ENCODE results near the gene CDHR3.
"Not testable (repeated sequence)": the region's sequence is repeated elsewhere in the genome, so short reads cannot be mapped to it uniquely, and the experiment has no call there.

Gene CDHR3

DNA sequence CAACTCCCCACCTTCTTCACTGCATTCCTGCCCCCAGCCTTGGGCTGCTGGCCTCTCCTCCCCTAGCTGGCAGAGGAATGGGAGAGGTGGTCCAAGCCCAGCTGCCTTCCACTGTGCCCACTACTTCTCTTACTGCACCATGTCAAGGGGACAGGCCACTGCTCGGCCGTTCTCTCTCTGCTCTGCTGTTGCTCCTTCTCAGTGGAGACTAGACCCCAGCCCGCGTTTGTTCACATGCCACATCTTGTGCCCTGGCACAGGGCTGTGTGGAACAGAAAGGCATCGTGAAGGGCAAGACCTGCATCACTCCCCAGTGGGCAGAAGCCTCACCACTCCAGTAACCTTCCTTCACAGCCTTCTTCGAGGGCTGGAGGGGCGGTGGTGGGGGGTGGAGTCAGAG, 711 bp upstream of the CDHR3 start:
- in situ Hi-C loops (cut with MboI; ENCODE audit: low sequenced_read_pairs), result no loop called here

DNA sequence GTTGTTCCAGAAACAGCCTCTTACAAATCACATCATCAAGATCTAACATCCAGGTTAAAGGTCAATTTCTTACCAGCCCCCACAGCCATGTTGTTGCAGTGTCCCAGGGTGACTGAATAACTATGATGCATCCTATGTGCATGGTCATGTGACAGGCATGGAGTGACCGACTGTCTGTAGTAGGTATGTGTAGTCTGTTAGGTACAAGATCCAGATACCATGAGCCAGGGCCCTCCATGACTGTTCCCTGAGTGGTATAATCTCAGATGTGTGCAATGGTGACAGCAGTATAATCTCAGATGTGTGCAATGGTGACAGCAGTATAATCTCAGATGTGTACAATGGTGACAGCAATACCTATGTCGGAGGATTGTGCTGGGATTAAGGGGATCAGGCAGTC, 8.8 kb downstream of the CDHR3 start:
- in situ Hi-C loops (cut with MboI; ENCODE audit: low sequenced_read_pairs), result no loop called here

DNA sequence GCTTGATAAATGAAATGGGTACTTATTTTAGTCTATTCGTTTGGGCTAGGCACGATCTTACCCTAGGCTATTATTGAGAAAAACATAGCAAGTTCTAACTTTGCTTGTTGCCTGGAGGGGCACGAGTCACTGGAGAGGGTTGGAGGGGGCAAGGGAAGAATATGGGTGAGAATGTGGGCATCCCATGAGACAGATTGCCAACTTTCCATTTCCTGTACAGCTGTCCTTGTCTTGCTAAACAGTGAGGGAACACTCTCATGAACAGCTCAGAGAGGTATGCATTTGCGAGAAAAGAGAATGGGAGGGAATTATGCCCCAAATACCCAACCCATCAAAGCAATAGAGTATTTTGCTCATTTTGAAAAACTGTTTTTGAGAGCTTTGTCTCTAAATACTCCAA, 9.2 kb downstream of the CDHR3 start:
- in situ Hi-C loops (cut with MboI; ENCODE audit: low sequenced_read_pairs), result no loop called here

DNA sequence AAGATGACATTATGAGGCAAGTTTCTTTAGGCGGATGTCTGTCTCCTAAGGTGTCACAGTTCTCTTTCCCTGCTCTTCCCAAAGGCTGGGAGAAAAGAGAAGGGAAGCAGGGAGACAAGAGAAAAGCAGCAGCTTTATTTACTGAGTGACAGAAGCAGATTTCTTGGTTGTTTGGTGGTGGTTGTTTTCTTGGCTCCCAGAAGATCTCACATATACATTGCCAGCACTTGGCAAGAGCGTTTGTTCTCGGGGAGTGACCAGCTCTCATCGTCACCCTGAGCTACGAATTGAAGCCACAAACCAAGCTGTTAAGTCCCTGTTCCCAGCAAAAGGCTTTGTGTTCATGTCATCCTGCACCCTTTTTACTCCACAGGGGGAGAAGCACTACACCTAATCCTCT, 11.4 kb downstream of the CDHR3 start:
- in situ Hi-C loops (cut with MboI; ENCODE audit: low sequenced_read_pairs), result no loop called here

DNA sequence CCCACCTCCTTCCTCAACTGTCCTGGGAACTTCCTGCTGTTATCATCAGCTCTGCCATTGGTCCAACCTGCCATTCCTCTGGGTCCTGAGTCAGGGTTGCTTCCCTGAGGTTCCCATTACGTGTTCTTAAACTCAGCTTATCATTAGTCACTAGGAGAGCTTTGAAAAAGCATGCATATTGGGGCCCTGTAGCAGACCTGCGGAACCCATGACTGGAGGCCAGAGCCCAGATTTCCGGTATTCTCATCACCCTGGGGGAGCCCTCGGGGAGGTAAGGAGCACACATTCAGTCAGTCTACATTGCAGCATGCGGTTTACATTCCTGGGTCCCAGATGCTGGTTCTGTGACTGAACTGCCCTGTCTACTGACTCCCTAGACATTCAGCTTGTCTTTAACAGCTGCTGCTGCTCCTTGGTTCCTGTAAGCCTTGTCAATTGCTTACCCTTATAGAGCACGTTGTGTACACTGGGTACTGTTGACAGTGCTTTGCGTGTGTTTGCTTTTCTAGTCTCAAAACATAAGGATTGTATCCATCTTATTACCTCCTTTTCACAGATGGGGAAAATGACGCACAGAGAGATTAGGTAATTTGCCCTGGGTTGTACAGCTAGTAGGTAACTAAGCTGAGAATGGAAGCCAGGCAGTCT, 12.8 kb downstream of the CDHR3 start:
- in situ Hi-C loops (cut with MboI; ENCODE audit: low sequenced_read_pairs), result no loop called here

DNA sequence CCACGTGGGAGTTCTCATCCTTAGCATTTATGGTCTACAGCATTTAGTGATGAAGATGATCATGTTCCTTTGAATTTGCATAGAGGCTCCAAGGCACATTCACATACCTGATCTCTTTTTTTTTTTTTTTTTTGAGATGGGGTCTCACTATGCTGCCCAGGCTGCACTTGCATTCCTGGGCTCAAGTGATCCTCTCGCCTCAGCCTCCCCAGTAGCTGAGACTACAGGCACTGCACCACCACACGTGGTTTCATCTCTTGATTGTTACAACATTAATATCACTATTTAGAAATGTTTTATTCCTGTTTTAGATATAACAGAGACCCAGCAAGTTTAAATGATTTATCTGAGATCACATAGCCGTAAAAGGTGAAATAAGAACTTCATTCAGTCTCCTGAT, 13.8 kb downstream of the CDHR3 start:
- in situ Hi-C loops (cut with MboI; ENCODE audit: low sequenced_read_pairs), result no loop called here

DNA sequence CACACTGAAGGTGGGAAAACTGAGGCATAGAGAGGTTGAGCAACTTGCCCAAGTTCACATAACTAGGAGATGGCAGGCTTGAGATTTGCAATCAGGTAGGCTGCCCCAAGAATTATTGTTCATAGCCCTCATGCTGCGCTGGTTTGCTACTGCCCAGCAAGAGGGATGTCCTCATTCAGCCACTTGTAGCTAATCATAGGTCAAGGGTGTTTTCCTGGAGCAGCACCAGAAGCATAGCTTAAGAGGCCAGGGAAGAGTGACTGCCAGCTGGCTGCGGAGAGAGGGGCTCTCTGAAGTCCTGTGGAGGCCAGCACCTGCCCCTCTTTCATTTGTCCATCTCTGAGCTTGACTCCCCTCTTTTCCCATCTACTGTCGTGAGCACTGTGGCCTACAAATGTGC, 15.0 kb downstream of the CDHR3 start:
- in situ Hi-C loops (cut with MboI; ENCODE audit: low sequenced_read_pairs), result no loop called here

DNA sequence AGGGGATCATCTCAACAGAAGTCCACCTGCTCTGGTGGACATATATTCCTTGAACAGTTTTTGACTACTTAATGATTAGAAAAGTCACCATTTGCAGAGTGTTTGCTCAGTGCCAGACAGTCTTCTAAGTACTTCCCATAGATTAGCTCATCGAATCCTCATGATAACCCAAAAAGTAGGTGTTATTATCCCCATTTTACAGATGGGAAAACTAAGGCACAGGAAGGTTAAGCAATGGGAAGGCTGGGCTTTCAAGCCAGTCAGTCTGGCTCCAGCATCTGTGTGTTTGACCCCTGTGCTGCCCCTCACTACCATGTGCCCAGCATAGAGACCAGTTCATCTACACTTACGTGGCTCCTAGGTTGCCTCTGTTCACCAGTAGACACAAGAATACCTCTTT, 15.9 kb downstream of the CDHR3 start:
- in situ Hi-C loops (cut with MboI; ENCODE audit: low sequenced_read_pairs), result no loop called here

DNA sequence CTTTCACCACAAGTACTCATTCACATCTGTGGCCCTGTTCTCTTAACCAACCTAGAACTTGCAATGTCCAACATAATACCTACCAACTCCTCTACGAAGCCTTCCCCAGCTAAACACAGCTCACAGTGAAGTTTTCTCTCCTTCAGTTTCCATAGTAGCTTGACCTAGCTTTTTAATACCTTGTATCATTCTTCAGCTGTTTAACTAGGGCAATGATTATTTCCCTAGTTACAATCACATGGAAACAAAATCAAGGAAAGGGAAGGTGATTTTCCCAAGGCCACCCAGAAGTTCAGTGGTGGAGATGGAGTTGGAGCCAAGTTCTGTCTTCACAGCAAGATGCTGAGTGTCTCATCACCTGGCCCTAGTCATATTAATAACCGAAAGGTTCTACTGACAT, 16.3 kb downstream of the CDHR3 start:
- in situ Hi-C loops (cut with MboI; ENCODE audit: low sequenced_read_pairs), result no loop called here

DNA sequence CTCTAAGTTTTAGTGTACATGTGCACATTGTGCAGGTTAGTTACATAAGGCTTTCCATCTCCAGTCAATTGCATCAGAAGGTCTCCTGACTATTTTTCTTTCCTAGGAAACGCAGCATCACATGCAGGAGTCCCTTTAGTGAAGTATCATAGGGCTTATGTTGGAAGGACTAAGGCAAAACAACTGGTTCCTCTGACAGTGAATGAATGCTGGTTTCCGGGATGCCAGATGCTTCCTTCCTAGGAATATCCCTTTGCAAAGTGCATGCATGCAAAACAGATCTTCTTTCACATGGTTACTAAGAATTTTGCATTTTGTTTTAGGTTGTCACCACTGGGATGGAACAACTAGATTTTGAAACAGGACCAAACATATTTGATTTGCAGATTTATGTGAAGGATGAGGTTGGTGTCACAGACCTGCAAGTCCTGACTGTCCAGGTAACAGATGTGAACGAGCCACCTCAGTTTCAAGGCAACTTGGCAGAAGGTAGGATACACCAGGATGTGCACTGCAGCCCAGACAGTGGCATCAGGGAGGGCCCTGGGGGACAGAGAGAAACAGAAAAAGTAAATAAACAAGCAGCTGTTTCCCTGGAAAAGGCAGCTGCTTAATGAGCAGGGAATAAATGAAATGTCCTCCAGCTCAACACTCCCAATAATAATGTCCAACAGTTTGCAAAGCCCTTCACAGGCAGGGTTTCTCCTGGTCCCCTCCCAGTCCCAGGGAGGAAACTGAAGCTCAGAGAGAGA, 17.8 kb downstream of the CDHR3 start:
- in situ Hi-C loops (cut with MboI; ENCODE audit: low sequenced_read_pairs), result no loop called here

DNA sequence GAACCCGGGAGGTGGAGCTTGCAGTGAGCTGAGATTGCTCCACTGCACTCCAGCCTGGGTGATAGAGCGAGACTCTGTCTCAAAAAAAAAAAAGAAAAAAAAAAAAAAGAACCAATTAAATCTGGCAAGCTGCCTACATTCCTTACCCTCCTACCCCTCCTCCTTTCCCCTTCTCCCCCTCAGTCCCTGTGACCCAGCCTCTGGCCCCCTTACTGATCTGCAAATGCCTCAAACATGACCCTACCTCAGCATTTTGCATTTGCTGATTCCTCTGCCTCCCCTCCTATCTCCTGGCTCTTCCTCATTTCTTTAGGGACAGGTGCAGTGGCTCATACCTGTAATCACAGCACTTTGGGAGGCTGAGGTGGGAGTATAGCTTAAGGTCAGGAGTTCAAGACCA, 19.3 kb downstream of the CDHR3 start:
- in situ Hi-C loops (cut with MboI; ENCODE audit: low sequenced_read_pairs), result no loop called here

DNA sequence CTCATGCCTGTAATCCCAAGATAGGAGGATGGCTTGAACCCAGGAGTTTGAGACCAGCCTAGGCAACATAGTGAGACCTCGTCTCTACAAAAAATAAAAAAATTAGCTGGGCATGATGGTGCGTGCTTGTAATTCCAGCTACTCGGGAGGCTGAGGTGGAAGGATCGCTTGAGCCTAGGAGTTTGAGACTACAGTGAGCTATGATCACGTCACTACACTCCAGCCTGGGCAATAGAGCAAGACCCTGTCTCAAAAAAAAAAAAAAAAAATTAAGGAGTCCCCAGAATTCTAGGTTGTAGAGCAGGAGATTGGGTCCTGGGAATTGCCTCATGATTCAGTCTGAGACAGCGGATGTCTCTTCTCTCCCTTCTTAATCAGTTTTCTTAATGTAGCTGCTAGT, 21.7 kb downstream of the CDHR3 start:
- in situ Hi-C loops (cut with MboI; ENCODE audit: low sequenced_read_pairs), result not testable (repeated sequence)

DNA sequence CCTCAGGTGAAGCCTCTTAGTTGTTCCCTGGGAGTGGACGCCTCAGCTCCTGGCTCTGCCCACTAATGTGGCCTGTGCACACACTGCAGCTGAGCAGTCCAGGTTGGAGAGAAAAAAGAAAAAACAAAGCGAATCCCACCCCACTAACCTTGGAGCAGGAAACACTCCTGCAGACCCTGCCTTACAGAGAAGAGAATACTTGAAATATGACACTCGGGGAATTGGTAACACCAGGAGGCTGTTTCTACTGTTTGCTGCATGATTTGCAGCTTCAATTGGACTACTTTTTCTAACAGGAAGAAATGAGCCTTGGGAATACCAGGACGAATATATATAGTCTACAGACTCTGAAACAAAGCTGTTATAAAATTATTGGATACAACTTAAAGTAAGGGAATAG, 22.2 kb downstream of the CDHR3 start:
- in situ Hi-C loops (cut with MboI; ENCODE audit: low sequenced_read_pairs), result no loop called here

DNA sequence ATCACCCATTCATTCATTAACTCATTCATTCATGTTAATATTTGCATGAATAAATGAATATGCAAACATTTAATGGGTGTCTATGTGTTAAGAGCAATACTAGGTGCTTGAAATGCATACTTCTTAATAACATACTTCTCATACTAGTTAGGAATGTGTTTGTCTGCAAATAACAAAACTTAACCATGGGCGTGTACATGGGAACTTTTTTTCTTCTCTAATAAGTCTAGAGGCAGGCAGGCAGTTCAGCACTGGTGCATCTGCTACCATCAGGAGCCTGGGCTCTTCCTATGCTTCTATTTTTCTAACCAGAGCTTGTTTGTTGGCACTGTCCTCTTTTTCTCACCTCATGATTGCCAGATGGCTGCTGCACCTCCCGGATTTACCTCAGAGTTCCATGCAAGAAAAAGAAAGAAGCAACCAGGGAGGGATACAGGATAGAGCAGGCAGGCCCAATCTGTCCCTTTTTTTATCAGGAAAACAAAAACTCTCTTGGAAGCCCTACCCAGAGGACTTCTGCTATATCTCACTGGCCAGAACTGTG, 22.7 kb downstream of the CDHR3 start:
- in situ Hi-C loops (cut with MboI; ENCODE audit: low sequenced_read_pairs), result no loop called here

DNA sequence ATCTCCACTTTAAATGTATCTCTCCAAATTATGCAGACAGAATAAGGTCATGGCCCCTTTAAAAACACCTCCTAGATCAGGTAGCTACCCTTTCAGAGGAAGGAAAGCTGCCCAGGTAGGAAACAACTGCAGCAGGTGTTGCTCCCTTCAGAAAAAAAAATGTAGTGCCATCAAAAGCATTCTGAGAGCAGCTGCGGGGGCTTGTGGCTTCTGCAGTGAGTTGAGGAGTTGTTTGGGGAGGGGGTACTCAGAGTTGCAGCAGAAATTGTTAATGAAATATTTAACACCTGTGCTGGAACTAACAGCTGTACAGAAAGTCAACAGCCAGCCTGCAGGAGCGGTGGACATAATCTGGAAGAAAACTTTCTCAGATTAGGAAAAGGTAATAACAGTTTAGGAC, 24.0 kb downstream of the CDHR3 start:
- in situ Hi-C loops (cut with MboI; ENCODE audit: low sequenced_read_pairs), result no loop called here

DNA sequence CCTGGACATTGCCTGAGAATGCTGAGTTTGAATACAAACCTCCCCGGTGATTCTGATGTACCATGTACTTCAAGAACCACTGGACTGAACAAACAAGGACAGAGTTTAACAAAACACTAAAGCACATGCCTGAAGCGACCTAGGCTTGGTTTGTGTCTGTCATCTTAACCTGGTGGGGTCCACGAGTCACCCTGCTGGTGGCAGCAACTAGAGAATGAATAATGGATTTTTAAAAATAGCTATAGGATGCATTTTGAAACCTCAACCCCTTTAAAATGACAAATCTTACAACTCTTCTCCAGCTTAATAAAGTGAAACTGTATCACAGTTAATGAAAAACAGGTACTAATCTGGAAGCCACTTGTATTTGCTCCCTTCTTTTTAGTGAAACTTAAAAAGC, 25.2 kb downstream of the CDHR3 start:
- in situ Hi-C loops (cut with MboI; ENCODE audit: low sequenced_read_pairs), result no loop called here

DNA sequence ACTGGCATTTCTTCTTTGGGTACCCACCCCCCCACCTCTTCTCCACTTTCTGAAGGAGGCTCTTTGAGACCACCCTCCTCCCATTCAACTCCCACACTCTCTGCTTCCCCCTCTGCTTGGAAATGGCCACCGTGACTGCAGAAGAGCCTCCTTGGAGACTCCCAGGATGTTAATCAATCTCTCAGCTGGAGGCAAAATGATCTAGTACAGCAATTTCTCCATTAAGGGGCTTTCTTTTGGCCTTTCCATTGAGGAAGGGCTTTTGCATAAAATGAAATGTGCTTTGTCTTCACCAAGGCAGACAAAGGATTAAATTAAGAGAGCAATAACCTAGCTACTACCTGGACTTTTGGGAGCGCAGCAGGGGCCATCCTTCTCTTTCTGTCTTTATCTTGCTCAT, 26.1 kb downstream of the CDHR3 start:
- in situ Hi-C loops (cut with MboI; ENCODE audit: low sequenced_read_pairs), result no loop called here

DNA sequence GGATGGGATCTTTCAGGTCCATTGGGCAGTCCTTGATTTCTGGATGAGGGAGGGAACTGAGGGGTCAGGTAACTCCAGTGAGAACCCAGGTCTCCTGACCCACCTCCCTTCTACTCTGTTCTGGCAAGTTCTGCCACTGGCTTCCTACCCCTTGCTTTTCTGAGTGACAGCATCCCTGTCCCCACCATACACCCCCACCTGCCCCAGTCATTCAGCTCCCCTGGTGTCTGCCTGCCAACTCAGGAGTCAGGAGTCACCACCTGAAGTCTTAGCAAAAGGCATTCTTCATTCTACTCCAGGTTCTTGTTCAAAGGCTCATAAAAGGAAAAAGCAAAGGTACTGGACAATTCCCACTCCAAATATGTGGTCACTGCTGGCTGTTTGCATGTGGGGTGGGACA, 26.6 kb downstream of the CDHR3 start:
- in situ Hi-C loops (cut with MboI; ENCODE audit: low sequenced_read_pairs), result no loop called here

DNA sequence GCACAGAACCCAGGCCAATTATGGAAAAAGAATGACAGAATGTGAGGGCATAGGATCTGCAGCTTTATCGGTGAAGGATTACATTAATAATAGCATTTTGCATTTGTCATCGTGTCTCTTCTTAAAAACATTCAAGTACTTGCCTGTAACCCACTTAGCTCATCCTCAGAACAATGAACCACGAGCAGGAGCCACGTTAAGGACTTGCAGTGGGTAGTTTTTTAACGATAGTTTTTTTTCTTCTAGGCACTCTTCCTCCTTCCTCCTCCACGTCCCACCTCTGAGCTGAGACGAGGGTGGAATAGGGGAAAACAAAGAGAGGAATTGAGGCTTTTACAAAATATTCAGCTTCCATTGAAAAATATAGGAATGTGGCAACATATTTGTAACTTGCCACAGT, 27.1 kb downstream of the CDHR3 start:
- in situ Hi-C loops (cut with MboI; ENCODE audit: low sequenced_read_pairs), result no loop called here

DNA sequence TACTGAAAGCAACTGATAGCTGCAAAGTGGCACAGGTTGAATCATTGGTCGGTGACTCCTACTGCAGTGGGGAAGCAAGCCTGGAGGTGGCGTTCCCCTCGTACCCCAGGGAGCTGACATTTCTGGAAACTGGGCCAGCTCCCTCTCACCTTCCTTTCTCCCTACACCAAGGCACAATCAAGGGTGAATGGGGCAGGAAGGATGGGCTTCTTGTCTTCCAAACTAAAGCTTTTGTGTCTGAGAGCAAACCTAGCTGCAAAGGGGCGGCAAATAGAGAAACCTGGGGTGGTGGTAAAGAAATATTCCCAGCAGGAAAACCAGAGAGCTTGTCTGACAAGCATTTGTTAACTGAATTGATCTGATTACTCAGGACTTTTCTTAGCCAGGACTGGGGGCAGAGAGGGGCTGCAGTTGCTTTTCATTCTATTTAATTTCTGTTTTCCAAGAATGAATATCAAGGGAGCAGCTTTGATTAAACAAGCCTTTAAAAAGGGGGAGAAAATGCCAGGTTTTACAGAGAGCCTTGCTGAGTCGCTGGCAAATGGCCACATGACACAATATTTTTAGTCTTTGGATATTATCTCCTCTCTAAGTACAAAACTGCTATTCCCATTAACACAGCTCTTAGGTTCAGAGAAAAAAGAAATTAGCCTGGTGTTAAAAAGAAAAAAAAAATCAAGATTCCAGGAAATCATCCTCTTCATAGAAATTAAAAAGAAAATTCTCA, 27.8 kb downstream of the CDHR3 start:
- in situ Hi-C loops (cut with MboI; ENCODE audit: low sequenced_read_pairs), result no loop called here

DNA sequence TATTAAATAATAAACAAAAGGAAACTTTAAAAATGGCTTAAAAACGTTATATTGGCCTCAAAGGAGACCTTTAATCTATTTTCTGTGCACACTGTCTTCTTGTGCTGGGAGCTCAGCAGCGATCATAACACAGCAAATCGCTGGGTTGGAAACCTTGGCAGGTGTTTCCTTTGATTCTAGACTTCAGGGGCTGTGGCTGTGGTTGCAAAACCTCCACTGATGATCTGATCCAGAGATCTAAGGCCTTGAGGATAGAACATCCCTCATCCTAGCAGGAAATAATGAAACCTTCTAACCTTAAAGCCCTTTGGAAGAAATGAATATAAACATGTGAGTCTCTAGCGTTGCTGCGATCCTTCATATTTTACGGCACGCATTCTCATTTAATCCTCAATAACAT, 29.8 kb downstream of the CDHR3 start:
- in situ Hi-C loops (cut with MboI; ENCODE audit: low sequenced_read_pairs), result no loop called here
